Trophoblast cell (in vitro differentiated cells and primary cell): ENCODE results near the gene CEP78.

Experiments used
- DNase-seq, 2 donors: peaks; one replicate each; pipeline ENCODE4 v3.0.0-alpha.2; 2016
- H2AFZ ChIP-seq: 2 replicates; pipeline ENCODE4 v1.6.1; 2013; ENCODE audit warnings: low read length, moderate library complexity, mild to moderate bottlenecking; ENCODE audit not compliant: insufficient read depth, poor library complexity
- H2AK5ac ChIP-seq: 2 replicates; pipeline ENCODE4 v1.6.1; 2013; ENCODE audit warnings: mild to moderate bottlenecking, low read length
- H2BK120ac ChIP-seq: 2 replicates; pipeline ENCODE4 v1.6.1; 2013; ENCODE audit warnings: low read length, mild to moderate bottlenecking, moderate library complexity; ENCODE audit not compliant: insufficient read depth, poor library complexity
- H2BK12ac ChIP-seq: 2 replicates; pipeline ENCODE4 v1.6.1; 2013; ENCODE audit warnings: mild to moderate bottlenecking, low read length, moderate library complexity
- H2BK5ac ChIP-seq: 2 replicates; pipeline ENCODE4 v1.6.1; 2013; ENCODE audit warnings: low read length, low read depth, moderate library complexity, mild to moderate bottlenecking; ENCODE audit not compliant: poor library complexity
- H3K14ac ChIP-seq: 2 replicates; pipeline ENCODE4 v1.6.1; 2013; ENCODE audit warnings: mild to moderate bottlenecking, low read length
- H3K18ac ChIP-seq: 2 replicates; pipeline ENCODE4 v1.6.1; 2013; ENCODE audit warnings: mild to moderate bottlenecking, low read length
- H3K23ac ChIP-seq: 2 replicates; pipeline ENCODE4 v1.6.1; 2013; ENCODE audit warnings: low read length
- H3K27ac ChIP-seq: 2 replicates; pipeline ENCODE4 v1.5.1; 2013; ENCODE audit warnings: low read depth, mild to moderate bottlenecking, inconsistent platforms, low read length, moderate library complexity
- H3K27me3 ChIP-seq: 2 replicates; pipeline ENCODE4 v1.6.1; 2013; ENCODE audit warnings: inconsistent platforms, mild to moderate bottlenecking, low read length, moderate library complexity; ENCODE audit not compliant: insufficient read depth
- H3K36me3 ChIP-seq, 2 experiments: 1 replicate in 1 of 2; 2 replicates in 1 of 2; pipeline ENCODE4 v1.6.1; 2013; ENCODE audit warnings: low read length in 2 of 2, mild to moderate bottlenecking in 2 of 2, moderate library complexity in 1 of 2; ENCODE audit not compliant: insufficient read depth in 2 of 2, control insufficient read depth in 1 of 2
- H3K4ac ChIP-seq: 2 replicates; pipeline ENCODE4 v1.6.1; 2013; ENCODE audit warnings: low read depth, mild to moderate bottlenecking, low read length, moderate library complexity
- H3K4me1 ChIP-seq, 2 experiments: 1 replicate in 1 of 2; 2 replicates in 1 of 2; pipeline ENCODE4 v1.6.1; 2013; ENCODE audit warnings: low read length in 2 of 2, mild to moderate bottlenecking in 2 of 2, moderate library complexity in 1 of 2; ENCODE audit not compliant: insufficient read depth in 2 of 2, control insufficient read depth in 1 of 2
- H3K4me2 ChIP-seq: 2 replicates; pipeline ENCODE4 v1.6.1; 2013; ENCODE audit warnings: inconsistent platforms, mild to moderate bottlenecking, low read length, moderate library complexity
- H3K4me3 ChIP-seq: 2 replicates; pipeline ENCODE4 v1.5.1; 2013; ENCODE audit warnings: mild to moderate bottlenecking, low read depth, low read length, inconsistent platforms
- H3K79me1 ChIP-seq: one replicate; pipeline ENCODE4 v1.6.1; 2013; ENCODE audit warnings: low read length
- H3K79me2 ChIP-seq: 2 replicates; pipeline ENCODE4 v1.6.1; 2013; ENCODE audit warnings: low read length, mild to moderate bottlenecking; ENCODE audit not compliant: control insufficient read depth, insufficient read depth, poor library complexity
- H3K9ac ChIP-seq: 2 replicates; pipeline ENCODE4 v1.6.1; 2013; ENCODE audit warnings: mild to moderate bottlenecking, low read length
- H3K9me3 ChIP-seq: 2 replicates; pipeline ENCODE4 v1.6.1; 2013; ENCODE audit warnings: low read depth, mild to moderate bottlenecking, control low read depth, inconsistent platforms, low read length; ENCODE audit not compliant: insufficient read depth
- H4K12ac ChIP-seq: 2 replicates; pipeline ENCODE4 v1.6.1; 2013; ENCODE audit warnings: low read depth, mild to moderate bottlenecking, low read length, moderate library complexity
- H4K8ac ChIP-seq: 2 replicates; pipeline ENCODE4 v1.6.1; 2013; ENCODE audit warnings: low read depth, mild to moderate bottlenecking, low read length, moderate library complexity
- H4K91ac ChIP-seq: one replicate; pipeline ENCODE4 v1.6.1; 2013; ENCODE audit warnings: low read depth, mild to moderate bottlenecking, low read length, moderate library complexity
- WGBS: extraction: QIAGEN DNeasy Blood & Tissue Kit; methylation state at CpG from one replicate; pipeline ENCODE4 v1.1.7; 2013; ENCODE audit warnings: missing lambda C conversion rate; ENCODE audit not compliant: insufficient read length, insufficient coverage; ENCODE audit errors: extremely low coverage; 5-methylcytosine and 5-hydroxymethylcytosine counted together

The CEP78 gene

DNA sequence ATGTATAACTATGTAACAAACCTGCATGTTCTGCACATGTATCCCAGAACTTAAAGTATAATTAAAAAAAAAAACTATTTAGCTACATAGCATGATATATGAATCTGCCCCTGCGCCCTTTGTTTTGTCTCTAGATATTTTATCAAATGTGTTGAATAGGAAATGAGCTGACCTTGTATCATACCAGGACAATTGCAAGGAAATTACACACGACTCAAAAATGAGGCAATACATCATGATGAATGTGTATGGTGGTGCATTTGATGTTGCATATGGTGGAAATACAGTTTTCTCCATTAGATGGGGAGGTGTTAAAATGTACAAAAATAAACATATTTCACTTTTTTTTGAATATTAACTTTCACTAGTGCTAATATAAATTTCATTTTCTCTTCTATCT, 28.6 kb upstream of the CEP78 start:
- Histone ChIP-seq H3K9me3 (no peaks in the 10 kb centered on the region), H3K4ac (no peak overlapping the region), H3K23ac (no peak overlapping the region), H3K18ac (no peak overlapping the region), H3K4me2 (no peak overlapping the region), H4K91ac (no peak overlapping the region), H4K8ac (no peak overlapping the region), H2AFZ (no peak overlapping the region), H3K9ac (no peak overlapping the region), H3K36me3 (no peaks in the 10 kb centered on the region), H3K79me1 (no peaks in the 10 kb centered on the region), H3K14ac (no peak overlapping the region), H3K27me3 (no peaks in the 10 kb centered on the region), H3K27ac (no peak overlapping the region), H3K4me1 (peaks cover 0 to 2% of the 10 kb centered on the region in 2 experiments), H2BK5ac (no peak overlapping the region), H4K12ac (no peak overlapping the region), H3K79me2 (no peaks in the 10 kb centered on the region), H2BK12ac (no peak overlapping the region), H2BK120ac (no peak overlapping the region), H3K4me3 (no peak overlapping the region), H2AK5ac (no peak overlapping the region)
- DNase-seq = no peak
- WGBS = no CpG with 5 or more reads among the region's 2 CpGs

- H3K4me1 ChIP-seq = peaks cover 0 to 2% of the 10 kb centered on the region in 2 experiments
- H4K91ac ChIP-seq = no peak overlapping the region
- H4K8ac ChIP-seq = no peak overlapping the region
- no peak overlapping the region for H3K4me2 ChIP-seq
- H3K36me3 ChIP-seq = no peaks in the 10 kb centered on the region
- no peak overlapping the region for H2BK12ac ChIP-seq
- no CpG with 5 or more reads among the region's 4 CpGs for whole genome bisulfite sequencing
- no peak overlapping the region for H2BK5ac ChIP-seq
- no peaks in the 10 kb centered on the region for H3K79me2 ChIP-seq
- H3K27me3 ChIP-seq = no peaks in the 10 kb centered on the region
- H3K14ac ChIP-seq = no peak overlapping the region
- no peak overlapping the region for H3K18ac ChIP-seq
- no peak overlapping the region for H2AK5ac ChIP-seq
- no peaks in the 10 kb centered on the region for H3K9me3 ChIP-seq
- no peak overlapping the region for H3K4ac ChIP-seq
- no peak for DNase-seq
- no peak overlapping the region for H3K23ac ChIP-seq
- H3K27ac ChIP-seq = no peak overlapping the region
- H4K12ac ChIP-seq = no peak overlapping the region
- H3K79me1 ChIP-seq = no peaks in the 10 kb centered on the region
- no peak overlapping the region for H3K9ac ChIP-seq
- H2AFZ ChIP-seq = no peak overlapping the region
- H3K4me3 ChIP-seq = no peak overlapping the region
- no peak overlapping the region for H2BK120ac ChIP-seq
Observed at GRCh38 chr9:78207901-78208300, 28.0 kb upstream of the CEP78 start.

DNA sequence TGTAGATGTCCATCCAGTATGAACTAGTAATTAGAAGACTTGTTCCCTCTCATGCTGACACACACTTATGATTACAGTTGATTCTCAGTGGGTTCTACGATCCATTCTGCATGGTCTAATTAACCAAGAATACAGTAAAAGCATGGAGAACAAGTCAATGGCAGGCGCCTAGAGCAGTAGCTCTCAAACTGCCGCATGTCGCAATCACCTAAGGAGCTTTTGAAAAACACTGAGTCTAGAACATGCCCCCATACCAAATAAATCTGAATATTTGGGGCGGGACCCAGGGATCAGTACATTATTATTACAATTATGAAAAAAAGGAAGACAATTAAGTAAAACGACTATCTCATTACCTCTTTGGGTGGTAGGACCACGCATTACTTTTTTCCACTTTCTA, 26.7 kb upstream of the CEP78 start:
- no peak overlapping the region for H4K12ac ChIP-seq
- H3K23ac ChIP-seq = no peak overlapping the region
- no peak overlapping the region for H4K8ac ChIP-seq
- no peaks in the 10 kb centered on the region for H3K79me1 ChIP-seq
- H3K18ac ChIP-seq = no peak overlapping the region
- WGBS = no CpG with 5 or more reads among the region's 7 CpGs
- no peaks in the 10 kb centered on the region for H3K36me3 ChIP-seq
- no peak overlapping the region for H3K4me3 ChIP-seq
- no peak overlapping the region for H3K9ac ChIP-seq
- H4K91ac ChIP-seq = no peak overlapping the region
- no peaks in the 10 kb centered on the region for H3K9me3 ChIP-seq
- H2AFZ ChIP-seq = no peak overlapping the region
- no peak overlapping the region for H3K4ac ChIP-seq
- no peaks in the 10 kb centered on the region for H3K79me2 ChIP-seq
- no peak for DNase-seq
- no peak overlapping the region for H2BK120ac ChIP-seq
- H2BK5ac ChIP-seq = no peak overlapping the region
- no peak overlapping the region for H2BK12ac ChIP-seq
- no peaks in the 10 kb centered on the region for H3K27me3 ChIP-seq
- H3K4me2 ChIP-seq = no peak overlapping the region
- H2AK5ac ChIP-seq = no peak overlapping the region
- peaks cover 0 to 2% of the 10 kb centered on the region in 2 experiments for H3K4me1 ChIP-seq
- H3K14ac ChIP-seq = no peak overlapping the region
- H3K27ac ChIP-seq = no peak overlapping the region

DNA sequence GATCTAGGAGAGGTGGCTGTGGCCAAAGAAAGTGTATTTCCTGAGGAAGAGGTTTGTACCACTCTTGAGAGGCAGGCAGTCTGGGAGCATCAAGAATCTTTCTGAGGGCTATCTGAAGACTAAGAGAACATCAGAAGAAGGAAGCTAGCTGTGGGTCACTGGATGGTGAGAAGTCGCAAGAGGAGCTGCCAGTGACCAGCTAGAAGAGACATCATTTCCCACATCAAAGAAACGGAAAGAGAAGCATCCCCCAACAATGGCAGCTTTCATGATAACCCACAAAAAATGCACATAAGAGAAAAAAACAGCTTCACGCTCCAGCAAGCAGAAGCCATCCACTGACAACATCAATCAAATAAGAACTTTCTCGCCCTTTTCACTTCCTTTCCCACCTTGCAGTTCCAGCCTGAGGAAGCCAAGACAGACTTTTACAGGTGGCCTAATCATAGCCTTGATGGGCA, 25.0 kb upstream of the CEP78 start:
- DNase-seq = no peak
- H2BK5ac ChIP-seq = no peak overlapping the region
- no peak overlapping the region for H4K12ac ChIP-seq
- no peak overlapping the region for H3K4me2 ChIP-seq
- no peak overlapping the region for H3K14ac ChIP-seq
- no peak overlapping the region for H4K8ac ChIP-seq
- H3K79me1 ChIP-seq = no peaks in the 10 kb centered on the region
- no peak overlapping the region for H3K4ac ChIP-seq
- no peaks in the 10 kb centered on the region for H3K9me3 ChIP-seq
- no peaks in the 10 kb centered on the region for H3K27me3 ChIP-seq
- H2AK5ac ChIP-seq = no peak overlapping the region
- no peaks in the 10 kb centered on the region for H3K79me2 ChIP-seq
- peaks cover 0 to 4% of the 10 kb centered on the region in 2 experiments for H3K4me1 ChIP-seq
- H3K27ac ChIP-seq = no peak overlapping the region
- H3K36me3 ChIP-seq = no peaks in the 10 kb centered on the region
- no peak overlapping the region for H3K18ac ChIP-seq
- H2AFZ ChIP-seq = no peak overlapping the region
- H3K23ac ChIP-seq = no peak overlapping the region
- no peak overlapping the region for H4K91ac ChIP-seq
- H3K9ac ChIP-seq = no peak overlapping the region
- H2BK12ac ChIP-seq = no peak overlapping the region
- WGBS = no CpG with 5 or more reads among the region's 4 CpGs
- no peak overlapping the region for H3K4me3 ChIP-seq
- H2BK120ac ChIP-seq = no peak overlapping the region
